Pons (tissue), 1 donor: ENCODE measurements around the gene CDK13.

Experiments
- DNase-seq: peaks from one replicate; pipeline ENCODE4 v3.0.0-alpha.2; 2016; ENCODE audit warnings: low spot score

The CDK13 gene

DNA sequence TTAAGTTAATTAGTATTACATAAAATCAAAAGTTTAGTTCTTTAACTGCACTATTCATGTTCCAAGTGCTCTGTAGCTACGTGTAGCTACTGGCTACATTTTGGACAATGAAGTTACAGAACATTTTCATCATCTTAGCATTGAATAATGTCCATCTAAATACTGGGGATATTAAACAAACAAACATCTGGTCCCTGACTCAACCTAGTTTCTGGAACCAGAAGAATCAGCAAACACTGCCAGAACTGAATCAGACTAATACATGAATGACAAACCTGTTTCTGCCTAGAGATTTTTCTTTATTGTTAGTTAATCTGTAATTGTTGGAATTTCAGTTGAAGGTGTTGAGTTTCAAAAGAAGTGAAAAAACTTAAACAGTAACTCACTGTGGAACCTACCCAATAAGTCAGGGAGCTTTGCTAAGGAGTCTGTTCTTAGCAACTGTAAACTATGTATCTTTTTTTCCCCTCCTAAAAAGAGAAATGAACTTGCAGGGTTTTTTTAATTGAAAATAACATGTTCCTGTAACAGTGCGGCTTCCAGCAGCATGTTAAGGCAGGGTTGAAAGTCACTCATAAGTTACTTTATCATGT lies 58.3 kb downstream of the CDK13 start:
- DNase-seq, result no peak

- DNase-seq, result no peak
These were observed 59.2 kb downstream of the CDK13 start for GRCh38 chr7:40009301-40009700.

- DNase-seq, result no peak
These were observed 64.3 kb downstream of the CDK13 start for GRCh38 chr7:40014376-40014775.

DNA sequence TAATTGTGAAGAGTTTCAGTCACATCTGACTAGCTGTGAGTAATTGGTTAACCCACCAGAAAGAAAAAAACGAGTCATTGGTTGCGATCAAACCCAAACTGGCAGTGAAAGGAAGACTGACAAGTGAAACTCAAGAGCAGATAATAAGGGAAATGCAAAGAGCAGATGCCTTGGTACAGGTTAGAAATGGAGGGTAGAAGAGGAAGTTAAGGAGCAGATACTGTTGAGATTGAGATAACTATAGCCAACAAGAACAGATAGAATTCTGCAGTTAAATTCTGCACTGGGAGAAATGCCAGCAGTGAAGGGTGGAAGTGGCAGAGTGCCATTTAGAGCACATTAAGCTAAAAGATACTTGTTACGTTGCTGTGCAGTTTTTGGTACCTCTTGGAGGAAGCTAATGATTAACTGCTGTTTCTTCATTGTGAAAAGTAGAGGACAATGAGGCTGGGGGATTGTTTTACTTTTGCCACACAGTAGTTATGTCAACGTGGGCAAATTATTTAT lies 65.8 kb downstream of the CDK13 start:
- peak; percentile 51 for DNase-seq

DNA sequence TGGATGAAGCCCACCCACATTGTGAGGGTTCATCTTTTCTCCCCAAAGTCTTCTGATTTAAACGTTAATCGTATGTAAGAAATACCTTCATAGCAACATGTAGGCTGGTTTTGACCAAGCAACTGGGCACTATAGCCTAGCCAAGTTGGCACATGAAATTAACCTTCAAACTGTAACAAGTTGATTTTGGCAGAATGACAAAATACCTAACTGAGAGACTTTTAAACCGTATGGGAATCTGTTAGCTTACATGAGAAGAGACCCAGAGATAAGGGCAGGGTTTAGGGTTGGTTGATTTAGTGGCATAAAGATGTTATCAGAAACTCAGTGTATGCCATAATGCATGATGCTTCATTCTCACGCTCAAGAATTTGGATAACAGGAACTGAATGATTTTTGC lies 69.5 kb downstream of the CDK13 start:
- no peak for DNase-seq

DNA sequence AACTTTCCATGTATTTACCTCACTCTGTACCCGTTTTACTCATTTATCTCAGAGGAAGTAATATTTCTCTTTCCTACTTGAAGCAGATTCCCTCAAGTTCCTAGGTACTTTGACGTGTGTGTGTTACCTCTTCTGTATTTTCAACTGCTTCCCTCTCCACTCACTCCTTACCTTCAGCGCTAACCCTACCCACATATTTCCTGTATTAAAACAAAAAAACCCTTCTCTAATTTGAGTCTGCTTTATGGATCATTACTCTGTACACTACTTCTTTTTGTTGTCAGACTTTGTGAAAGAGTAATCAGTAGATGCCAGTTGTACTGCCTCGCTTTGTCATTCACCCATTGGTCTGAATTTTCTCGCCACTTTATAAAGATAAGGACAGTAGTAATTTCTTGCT lies 74.0 kb downstream of the CDK13 start:
- DNase-seq, result no peak

GRCh38 chr7:40024841-40025240 lies 74.8 kb downstream of the CDK13 start:
- DNase-seq, result no peak

GRCh38 chr7:40027545-40027944 lies 77.5 kb downstream of the CDK13 start:
- DNase-seq, result no peak

GRCh38 chr7:40033826-40034225 lies 83.8 kb downstream of the CDK13 start:
- no peak for DNase-seq

GRCh38 chr7:40041456-40041855 lies 91.4 kb downstream of the CDK13 start:
- no peak for DNase-seq

GRCh38 chr7:40043164-40043563 lies 93.1 kb downstream of the CDK13 start:
- no peak for DNase-seq

GRCh38 chr7:40047661-40048060 lies 97.6 kb downstream of the CDK13 start:
- no peak for DNase-seq

GRCh38 chr7:40057292-40057691 lies 107.2 kb downstream of the CDK13 start:
- no peak for DNase-seq

DNA sequence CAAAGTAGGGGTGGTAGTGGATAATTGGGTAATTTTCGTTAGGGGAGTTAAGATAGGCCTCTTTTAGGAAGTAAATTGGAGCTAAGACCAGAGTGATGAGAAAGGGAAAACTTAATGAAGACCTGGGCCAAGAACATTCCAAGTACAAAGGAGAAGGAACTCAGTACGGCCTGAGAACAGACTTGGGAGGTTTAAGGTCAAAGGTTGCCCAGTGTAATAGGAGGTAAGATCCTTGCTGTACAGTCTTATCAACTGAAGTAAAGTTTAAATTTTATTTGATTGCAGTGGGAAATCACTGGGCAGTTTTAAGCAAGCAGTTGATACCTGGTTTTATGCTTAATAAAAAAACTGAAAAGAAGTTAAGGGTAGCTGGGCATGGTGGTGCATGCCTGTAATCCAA lies 108.0 kb downstream of the CDK13 start:
- no peak for DNase-seq

- DNase-seq, result no peak
These were observed 108.6 kb downstream of the CDK13 start for GRCh38 chr7:40058636-40059035.

DNA sequence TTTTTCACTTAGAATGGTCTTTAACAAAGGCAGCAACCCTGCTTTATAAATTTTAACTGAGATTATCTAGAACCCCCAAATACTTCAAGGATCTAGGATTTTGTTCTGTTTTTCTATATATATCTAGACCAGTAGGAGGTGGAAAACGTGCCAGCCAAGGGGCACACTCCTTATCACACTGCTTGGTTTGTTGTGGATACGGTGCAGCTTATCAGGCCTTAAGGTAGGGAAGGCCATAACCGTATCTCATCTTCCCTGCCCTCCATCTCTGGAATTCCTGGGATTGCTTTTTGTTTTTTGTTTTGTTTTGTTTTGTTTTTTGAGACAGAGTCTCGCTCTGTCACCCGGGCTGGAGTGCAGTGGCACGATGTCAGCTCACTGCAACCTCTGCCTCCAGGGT lies 109.0 kb downstream of the CDK13 start:
- DNase-seq, result no peak

DNA sequence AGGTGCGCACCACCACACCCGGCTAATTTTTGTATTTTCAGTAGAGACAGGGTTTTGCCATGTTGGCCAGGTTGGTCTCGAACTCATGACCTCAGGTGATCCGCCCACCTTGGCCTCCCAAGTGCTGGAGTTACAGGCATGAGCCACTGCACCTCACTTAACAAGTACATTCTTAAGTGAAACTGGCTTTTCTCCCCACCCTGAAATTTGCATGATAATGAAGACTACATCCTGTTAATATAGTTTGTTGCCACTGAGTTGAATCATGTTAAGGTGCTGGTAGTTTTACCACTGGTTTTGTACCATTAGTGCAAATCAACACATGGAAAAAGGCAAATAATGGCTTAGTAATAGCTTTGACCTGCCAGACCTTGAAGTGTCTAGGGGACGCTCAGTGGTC lies 122.2 kb downstream of the CDK13 start:
- DNase-seq, result no peak

DNA sequence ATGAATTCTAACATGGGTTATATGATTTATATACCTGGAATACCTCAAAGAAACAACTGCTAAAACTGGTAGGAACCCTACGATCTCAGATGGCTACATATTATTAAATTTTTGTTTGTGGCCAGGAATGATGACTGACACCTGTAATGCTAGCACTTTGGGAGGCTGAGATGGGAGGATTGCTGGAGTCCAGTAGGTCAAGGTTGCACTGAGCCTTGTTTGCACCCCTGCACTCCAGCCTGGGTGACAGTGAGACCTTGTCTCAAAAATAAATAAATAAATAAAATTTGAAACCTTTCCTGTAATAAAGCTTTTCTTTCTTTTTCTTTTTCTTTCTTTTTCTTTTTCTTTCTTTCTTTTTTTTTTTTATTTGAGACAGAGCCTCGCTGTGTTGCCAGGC lies 123.2 kb downstream of the CDK13 start:
- DNase-seq, result no peak

DNA sequence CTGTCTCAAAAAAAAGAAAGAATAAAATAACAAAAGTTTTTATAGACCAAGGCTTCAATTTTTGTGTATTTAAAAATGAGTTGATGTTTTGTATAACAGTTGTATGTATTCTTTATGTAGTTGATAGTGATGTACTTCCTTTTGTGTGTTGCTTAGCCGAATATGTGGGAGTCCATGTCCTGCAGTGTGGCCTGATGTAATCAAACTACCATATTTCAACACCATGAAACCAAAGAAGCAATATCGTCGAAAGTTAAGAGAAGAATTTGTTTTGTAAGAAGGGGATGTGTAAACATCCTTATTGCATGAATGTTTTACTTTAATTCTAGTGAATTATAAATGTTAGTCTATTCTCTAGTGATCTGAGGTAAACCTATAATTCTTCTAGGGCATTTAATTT lies 127.8 kb downstream of the CDK13 start:
- DNase-seq, result no peak

GRCh38 chr7:40092182-40092581 lies 142.1 kb downstream of the CDK13 start:
- DNase-seq, result no peak

DNA sequence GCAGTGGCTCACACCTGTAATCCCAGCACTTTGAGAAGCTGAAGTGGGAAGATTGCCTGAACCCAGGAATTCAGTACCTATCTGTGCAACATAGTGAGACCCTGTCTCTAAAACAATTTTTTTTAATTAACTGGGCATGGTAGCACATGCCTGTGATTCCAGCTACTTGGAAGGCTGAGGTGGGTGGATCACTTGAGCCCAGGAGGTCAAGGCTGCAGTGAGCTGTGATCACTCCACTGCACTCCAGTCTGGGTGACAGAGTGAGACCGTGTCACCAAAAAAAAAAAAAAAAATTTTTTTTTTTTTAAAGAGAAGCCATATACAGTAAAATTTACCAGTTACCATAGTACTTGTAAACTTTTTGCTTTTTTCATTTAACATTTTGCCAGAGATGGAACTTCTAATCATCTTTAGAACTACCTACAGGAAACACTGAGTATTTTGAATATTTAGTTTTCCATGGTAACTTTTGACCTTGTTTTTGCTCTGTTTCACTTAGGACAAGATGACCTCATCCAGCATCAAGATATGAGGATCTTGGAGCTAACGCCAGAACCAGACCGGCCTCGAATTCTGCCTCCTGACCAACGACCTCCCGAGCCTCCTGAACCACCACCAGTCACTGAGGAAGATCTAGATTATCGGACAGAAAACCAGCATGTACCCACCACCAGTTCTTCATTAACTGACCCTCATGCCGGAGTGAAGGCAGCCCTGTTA lies 143.7 kb downstream of the CDK13 start:
- DNase-seq, result no peak

DNA sequence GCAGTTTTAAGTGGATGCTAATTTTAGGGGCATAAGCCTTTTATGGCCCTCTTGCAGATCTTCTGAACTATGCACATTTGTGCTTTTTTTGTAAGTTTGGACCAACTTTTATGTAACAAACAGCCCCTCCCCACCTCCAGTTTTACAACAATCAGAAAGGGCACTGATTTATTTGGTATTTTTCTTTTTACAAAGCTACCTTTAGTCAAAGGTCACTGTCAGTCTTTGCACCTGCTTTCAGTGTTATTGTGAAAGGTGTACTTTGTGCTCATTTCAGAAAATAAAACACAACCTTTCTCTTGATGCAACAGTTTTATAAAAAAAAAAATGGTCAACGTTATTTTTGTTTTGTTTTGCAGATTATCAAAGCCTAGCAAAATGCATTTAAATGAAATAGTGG lies 145.2 kb downstream of the CDK13 start:
- no peak for DNase-seq

DNA sequence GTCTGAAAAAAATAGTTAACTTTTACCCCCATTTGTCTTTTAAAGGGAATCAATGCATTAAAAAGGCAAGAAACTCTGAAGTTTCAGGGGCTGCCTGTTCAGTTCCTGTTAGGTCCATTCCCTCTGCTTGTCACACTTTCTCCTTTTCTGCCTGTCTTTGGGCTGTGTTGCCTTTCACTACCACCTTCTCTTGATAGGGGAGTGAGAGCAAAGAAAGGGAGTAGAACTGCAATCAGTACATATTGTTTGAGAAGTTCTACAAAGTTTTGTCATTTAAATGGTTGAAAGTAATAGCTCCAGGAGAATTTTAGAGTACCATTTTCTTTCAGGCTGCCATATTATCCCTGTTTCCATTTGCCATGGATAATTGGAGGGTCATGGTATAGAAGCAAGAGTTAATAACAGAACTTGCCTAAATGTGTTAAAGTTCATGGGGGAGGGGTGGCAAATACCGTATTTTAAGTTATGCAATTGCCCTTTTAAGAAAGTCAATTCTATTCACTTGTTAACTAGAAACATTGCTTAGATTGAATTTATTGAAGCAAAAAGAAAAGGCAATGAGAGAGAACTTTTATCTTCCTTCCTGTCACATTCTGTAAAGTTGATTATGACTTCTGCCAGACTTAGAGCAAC lies 145.8 kb downstream of the CDK13 start:
- no peak for DNase-seq
